NCI-H1092 treated with DMSO at 0.1 percent for 48 hours (cell line): ENCODE measurements around the gene SAMD4B.

Experiments
- DNase-seq: peaks from one replicate; lab custom pipeline; 2025; lab: John Stamatoyannopoulos, UW

The SAMD4B gene

DNA sequence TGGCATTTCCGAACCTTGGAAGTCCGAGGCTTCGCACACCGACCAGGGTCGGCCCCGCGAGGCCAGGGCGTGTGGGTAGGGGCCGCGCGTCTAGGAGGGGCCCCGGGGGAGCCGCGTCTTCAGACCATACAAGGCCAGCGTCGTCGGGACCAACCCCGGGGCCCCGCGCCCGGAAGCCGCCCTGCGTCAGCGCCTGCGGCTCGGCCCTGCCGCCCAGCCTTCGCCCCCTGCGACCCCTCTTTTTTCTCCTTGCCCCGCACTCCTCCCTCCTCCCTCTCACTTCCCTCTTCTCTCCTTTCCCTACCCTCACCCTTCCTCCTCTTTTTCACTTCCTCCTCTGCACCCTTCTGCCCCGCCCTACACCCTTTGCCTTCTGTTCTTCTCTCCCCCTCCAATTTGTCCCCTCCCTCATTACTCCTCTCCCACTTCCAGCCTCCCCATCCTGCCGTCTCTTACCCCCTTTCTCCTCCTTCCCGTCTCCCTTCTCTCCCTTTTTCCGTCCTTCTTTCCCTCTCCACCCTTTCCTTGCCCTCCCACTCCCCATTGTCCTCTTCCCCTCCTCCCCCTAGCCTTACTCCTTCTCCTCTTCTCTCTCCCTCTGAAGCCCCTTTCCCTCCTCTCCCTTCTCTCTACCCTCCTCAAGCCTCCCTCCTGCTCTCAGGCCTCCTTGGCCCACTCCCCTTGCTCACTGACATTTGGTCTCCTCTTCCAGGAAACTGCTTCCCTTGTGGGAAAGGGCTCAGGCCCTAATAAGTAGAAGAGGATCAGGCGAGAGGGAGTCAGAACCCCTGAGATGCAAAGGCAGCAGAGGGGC lies 68.0 kb downstream of the SAMD4B start:
- no peak for DNase-seq

GRCh38 chr19:39410831-39411080 lies 68.5 kb downstream of the SAMD4B start:
- no peak for DNase-seq

- DNase-seq = no peak
Observed at GRCh38 chr19:39411081-39411831, 69.0 kb downstream of the SAMD4B start.

DNA sequence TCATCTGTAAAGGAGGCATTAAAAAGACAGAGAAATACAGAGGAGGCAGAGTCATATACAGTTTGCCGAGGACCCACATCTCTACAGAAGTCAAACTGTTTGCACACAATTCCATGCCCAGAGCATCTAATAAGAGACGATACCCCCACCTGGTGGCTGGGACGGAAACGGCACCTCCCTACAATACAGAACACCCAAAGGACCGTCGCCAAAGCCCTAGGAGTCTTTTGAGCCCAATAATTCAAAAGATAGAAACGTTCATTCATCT lies 69.5 kb downstream of the SAMD4B start:
- peak; percentile 90 for DNase-seq

GRCh38 chr19:39412100-39412866 lies 70.1 kb downstream of the SAMD4B start, which contains the start of gene PLEKHG2:
Gene PLEKHG2 (plus strand): TSS chr19:39412669. CDS start chr19:39414087, 1,418 bp downstream.
- peak; percentile 97 for DNase-seq

DNA sequence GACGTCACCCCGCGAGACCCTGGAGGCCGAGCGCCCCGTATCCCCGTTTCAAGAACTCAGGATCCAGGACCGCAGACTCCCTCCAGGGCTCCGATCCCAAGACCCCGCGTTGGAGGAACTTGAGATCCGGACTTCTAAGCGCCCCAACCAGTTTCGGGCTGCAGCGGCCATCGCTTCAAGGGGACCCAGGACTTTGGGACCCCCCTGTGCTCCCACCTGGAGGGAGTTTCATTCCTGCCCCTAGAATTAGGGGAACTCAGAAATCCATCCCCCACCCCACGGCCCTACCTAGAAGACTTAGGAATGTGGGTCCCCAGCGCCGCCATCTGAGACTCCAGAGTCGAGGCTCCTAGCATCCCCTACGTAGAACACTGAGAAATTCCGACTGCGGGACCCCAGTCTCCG lies 70.6 kb downstream of the SAMD4B start:
- no peak for DNase-seq

DNA sequence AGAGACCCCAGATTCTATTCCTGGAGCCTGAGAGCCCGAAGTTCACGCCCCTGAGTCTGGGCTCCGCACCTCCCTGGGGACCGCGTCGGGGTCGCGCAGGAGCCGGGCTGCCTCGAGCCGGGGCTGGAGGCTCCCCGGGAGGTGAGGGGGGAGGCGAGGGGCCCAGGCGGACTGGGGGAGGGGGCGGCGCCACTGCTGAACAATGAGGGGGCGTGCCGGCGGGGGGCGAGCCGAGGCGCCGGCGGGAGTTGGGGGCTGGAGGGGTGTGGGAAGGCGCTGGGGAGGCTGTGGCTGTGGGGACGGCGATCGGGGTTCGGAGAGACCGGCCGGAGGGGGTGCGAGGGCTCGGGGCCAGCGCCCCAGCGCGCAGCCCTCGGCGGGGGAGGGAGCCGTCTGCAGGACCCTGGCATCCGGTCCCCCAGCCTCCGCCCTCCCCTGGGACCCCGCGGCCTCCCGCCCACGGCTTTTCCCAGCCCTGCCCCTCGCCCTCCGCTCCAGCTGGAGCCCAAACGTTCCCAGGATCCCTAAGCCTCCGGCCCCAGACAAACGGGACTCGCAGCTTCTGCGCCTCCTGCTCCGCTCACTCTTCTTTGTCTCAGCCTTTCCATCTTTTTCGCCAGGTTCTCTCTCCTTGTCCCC lies 71.2 kb downstream of the SAMD4B start:
- peak; percentile 33 for DNase-seq

GRCh38 chr19:39413911-39414608 lies 71.8 kb downstream of the SAMD4B start:
- no peak for DNase-seq

DNA sequence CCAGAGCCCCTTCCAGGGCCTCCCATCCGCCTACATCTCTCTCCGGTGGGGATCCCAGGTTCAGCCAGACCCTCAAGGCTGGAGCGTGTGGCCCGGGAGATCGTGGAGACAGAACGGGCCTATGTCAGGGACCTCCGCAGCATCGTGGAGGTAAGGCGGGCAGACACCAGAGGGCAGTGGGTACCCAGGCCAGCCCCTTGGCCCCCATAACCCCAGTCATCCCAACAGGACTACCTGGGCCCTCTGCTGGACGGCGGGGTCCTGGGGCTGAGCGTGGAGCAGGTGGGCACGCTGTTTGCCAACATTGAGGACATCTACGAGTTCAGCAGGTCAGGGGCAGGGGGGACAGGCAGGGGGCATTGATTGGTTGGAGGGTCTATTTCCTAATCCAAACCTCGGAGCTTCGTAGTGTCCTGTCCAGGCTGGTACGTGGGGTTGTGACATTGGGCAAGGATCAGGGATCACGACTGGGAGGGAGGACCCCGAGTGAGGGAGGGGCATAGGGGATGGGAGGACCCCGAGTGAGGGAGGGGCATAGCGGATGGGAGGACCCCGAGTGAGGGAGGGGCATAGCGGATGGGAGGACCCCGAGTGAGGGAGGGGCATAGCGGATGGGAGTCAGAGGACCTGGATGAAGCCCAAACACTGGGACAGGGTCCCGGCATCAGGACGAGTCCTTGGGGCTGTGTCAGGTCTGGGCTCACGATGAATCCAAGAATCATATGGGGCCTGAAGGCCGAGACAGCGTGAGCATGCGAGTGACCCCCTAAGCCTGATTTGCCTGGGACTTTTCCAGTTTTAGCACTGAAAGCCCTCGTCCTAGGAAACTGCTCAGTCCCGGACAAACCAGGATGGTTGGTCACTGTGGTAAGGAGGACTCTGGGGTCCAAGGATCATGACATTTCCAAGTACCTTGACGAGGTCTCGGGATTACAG lies 73.2 kb downstream of the SAMD4B start:
- no peak for DNase-seq

DNA sequence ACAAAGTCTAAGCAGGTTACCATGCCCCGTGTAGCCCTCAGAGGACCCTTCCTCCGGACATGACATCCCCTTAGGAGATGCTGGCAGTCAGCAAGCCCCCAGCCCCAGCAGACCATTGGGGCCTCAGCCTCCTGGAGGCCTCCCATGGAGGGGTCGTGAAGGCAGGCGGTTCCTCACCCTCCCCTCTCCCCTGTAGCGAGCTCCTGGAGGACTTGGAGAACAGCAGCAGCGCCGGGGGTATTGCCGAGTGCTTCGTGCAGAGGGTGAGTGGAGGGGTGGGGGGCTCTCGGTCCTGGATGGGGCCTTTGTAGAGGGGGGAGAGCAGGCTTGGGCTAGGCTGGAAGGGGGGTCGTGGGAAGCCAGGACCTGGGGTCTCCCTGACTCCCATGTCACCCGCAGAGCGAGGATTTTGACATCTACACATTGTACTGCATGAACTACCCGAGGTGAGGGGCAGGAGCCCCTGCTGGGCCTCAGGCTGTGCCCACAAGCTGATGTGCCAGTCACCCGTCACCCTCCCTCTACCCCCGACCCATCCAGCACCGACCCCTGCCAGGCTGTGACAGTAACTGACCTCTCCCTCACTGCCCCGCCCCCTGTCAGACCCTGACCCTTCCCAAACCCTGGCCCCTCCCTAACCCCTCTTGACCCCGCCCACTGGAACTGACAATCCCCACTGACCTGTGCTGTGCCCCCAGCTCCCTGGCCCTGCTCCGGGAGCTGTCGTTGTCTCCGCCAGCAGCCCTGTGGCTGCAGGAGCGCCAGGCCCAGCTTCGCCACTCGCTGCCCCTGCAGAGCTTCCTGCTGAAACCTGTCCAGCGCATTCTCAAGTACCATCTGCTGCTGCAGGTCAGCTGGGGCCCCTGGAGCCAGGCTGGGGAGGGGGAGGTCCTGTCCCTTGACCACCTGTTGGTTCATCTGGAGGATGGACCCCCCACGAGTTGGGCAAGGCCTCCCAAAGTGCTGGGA lies 74.2 kb downstream of the SAMD4B start:
- DNase-seq = no peak

- DNase-seq = no peak
Observed at GRCh38 chr19:39417463-39418181, 75.4 kb downstream of the SAMD4B start.

GRCh38 chr19:39419003-39419402 lies 76.8 kb downstream of the SAMD4B start:
- no peak for DNase-seq

GRCh38 chr19:39420769-39421168 lies 78.5 kb downstream of the SAMD4B start:
- no peak for DNase-seq

DNA sequence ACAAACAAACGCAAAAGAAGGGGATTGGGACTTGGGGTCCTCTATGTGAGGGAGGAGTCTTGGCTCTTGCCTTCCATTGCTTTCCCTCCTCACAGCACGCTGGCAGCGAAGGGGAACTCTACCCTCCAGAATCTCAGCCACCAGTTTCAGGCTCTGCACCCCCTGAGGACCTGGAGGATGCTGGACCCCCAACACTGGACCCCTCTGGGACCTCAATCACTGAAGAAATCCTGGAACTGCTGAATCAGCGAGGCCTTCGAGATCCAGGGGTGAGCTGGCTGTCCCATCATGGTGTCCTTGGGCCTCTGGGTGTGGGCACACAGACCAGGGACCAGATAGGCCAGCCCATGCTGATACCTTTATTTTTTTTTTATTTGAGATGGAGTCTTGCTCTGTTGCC lies 79.8 kb downstream of the SAMD4B start:
- no peak for DNase-seq

GRCh38 chr19:39423258-39424086 lies 81.3 kb downstream of the SAMD4B start:
- DNase-seq = no peak

DNA sequence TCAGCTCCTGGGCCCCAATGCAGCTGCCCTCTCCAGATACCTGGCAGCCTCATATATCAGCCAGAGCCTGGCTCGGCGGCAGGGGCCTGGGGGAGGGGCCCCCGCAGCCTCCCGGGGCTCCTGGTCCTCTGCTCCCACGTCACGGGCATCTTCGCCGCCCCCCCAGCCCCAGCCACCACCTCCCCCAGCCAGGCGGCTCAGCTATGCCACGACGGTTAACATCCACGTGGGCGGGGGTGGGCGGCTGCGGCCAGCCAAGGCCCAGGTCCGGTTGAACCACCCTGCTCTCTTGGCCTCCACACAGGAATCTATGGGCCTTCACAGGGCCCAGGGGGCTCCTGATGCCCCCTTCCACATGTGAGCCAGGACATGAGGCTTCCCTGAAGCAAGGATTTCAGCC lies 82.7 kb downstream of the SAMD4B start:
- no peak for DNase-seq

GRCh38 chr19:39425744-39426143 lies 83.5 kb downstream of the SAMD4B start:
- no peak for DNase-seq

DNA sequence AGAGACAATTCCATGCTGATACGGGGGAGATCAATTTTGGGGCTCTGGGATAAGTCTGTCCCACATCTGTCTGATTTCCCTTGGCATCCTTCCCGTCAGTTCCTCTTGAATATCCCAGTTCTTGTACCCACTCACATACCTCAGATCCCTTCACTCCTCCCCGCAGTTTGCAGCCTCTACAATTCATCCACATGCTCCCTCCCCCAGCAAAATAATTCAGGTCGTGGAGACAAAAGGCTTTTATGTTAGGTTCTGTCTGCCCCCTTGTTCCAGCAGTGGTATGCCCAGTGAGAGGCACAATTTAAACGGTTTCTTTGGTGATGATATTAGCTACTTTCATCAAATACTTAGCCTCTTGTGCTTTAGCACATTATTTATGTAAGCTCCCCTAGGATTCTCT lies 83.9 kb downstream of the SAMD4B start:
- DNase-seq = no peak
